GM10847 (cell line): ENCODE data around the gene C1GALT1C1L.

Experiments used
- POLR2A ChIP-seq: IDR thresholded peaks from 2 replicates; pipeline ENCODE4 v1.6.1; 2011; ENCODE audit not compliant: insufficient read length; ENCODE audit errors: extremely low read depth

C1GALT1C1L gene

DNA sequence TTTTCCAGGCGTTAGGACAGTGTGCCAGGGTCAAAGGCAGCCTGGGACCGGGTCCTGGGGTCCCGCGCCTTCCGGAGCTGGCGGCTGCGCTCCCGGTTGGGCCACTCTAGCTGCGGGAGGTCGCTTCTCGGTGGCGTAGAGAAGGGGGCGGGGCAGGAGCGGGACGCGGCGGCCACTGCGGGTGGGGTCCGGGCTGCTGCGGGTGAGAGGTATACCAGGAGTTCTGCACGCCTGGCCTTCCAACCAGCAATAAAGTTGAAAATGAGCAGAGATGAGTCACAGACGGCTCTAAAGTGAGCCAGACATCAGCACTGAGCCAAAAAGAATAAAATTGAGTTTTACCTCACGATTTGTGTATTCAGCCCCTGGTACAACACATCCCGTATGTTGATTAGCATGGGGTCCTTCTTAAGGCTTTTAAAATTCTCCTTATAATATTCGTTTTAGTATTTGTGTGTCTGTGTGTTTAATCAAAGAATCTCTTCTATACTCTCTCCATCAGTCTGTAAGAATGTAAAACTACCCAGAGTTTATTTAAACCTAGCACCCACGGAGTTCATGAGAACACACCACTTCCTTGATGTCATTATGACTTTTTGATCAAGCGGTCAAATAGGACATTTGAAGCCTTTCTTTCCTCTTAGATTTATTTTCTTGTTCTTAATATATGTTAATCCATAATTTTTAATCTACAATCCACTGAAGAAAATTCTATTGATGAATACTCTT lies at the start of gene C1GALT1C1L:
C1GALT1C1L (minus strand) TSS at position 108 of the 729 bp plus-strand sequence; CDS start at position 1, 107 bp downstream.
- TF ChIP-seq POLR2A, result no peak

GRCh38 chr2:43725711-43726246 lies 49.5 kb upstream of the C1GALT1C1L start:
- no peak for TF ChIP-seq POLR2A

- no peak for TF ChIP-seq POLR2A
These were observed 48.7 kb upstream of the C1GALT1C1L start for GRCh38 chr2:43724728-43725526.

DNA sequence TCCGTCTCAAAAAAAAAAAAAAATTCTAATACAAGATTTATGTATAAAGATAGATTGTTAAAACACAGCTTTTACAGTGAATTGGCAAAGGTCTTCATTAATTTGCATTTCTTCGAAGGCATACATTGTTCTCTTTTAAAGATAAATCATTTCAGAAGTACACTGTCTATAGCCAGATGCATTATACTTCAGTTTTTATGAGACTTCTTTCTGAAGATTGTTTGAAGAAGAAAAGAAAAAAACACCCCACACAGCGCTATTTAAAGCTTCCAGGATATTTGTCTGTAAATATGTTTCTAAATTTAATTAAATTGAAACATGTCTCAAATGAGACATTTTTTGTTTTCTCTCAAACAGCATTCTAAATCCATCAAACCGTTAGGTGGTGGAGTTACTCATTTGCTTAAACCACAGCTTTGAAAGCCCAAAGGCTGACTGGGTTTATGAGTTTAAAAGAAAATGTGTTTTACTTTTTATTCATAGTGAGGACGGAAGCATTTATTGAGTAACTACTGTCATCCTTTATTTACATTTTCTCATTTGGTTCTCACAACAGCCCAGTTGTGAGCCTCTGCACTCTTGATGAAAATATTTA lies 42.4 kb upstream of the C1GALT1C1L start:
- TF ChIP-seq POLR2A, result no peak

DNA sequence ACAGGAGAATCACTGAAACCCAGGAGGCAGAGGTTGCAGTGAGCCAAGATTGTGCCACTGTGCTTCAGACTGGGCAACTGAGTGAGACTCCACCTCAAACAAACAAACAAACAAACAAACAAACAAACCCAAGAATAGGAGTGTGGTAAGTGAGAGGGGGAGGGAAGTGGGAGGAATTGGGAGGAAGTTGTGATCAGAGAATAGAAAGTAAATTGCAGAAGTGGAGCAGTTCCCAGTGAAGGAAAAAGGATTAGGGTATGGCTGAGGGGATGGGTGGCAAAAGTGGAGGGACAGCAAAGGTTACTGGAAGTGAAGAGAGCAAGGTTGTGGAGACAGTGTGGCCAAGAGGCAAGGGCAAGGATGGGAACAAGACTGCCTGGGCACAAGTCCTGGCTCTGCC lies 41.1 kb upstream of the C1GALT1C1L start:
- TF ChIP-seq POLR2A, result no peak

DNA sequence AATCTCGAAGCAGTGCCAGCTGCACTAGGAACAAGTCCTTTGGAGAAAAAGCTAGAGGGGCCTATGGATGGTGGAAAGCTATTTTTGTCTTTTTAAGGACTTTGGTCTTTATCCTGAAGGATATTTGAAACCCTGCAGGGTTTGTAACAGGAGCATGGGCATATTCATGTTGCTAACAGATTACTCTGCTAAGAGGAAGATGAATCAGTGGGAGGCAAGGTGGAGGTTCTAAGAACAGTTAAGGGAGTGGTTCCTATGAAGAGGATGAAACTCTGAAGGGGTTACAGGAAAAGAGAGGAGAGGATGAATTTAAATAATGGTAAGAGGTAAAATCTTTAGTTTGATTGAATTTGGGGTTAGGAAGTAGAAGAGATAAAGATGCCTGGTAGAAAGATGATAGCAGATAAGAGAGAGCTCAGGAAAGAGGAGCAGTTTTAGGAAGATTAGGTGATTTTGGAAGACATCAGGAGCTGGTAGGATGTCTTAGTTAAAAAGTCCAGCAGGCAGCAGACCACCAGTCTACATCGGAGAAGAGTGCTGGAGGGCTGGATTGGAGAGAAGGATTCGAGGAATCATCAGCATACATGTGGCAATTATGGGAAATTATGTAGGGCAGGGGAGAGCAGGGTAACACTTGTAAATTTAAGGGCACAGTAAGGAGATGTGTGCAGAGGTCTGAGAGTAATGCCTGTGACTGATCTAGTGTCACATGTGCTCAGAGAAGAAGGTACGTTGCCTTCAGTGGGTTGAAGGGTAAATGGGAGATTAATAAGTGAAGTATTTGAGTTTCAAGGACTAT lies 39.3 kb upstream of the C1GALT1C1L start:
- no peak for TF ChIP-seq POLR2A

- no peak for TF ChIP-seq POLR2A
These were observed 37.9 kb upstream of the C1GALT1C1L start for GRCh38 chr2:43714164-43714563.

- no peak for TF ChIP-seq POLR2A
These were observed 34.6 kb upstream of the C1GALT1C1L start for GRCh38 chr2:43710866-43711265.

- no peak for TF ChIP-seq POLR2A
These were observed 32.7 kb upstream of the C1GALT1C1L start for GRCh38 chr2:43708891-43709290.

DNA sequence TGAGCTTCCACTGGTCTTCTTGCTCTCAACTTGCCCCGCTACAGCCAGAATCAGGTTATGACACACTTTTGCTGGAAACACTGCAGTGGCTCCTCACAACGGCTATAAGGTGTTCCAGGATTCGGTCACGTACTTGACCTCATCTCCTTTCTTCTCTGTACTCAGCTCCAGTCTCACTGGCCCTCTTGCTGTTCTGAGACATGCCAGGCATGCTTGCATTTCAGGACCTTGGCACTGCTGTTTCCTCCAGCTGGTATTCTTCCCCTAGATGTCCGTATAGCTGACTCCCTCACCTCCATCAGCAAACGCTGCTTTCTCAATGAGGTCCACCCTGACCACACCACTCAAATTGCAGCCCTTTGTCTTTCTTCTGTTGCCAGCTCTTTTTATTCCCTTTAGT lies 31.9 kb upstream of the C1GALT1C1L start:
- TF ChIP-seq POLR2A, result no peak

GRCh38 chr2:43707255-43708015 lies 31.2 kb upstream of the C1GALT1C1L start:
- TF ChIP-seq POLR2A, result no peak

DNA sequence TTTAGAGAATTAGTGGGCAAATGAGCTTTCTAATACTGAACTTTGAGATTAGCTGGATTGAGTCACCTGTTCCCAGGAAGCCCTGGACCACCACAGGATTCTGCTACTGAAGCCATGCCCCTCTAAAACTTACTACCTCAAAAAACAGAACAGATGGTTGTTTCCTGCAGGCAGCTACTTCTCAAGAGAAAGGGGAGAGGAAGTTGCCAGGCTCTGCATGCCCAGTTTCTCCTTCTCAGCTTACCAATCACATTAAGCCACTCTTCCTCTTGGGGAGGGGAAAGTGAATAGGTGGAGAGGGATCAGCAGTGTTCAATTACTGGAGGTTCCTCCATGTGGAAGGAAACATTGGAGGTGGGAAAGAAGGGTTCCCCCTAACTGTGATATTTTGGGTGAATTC lies 24.9 kb upstream of the C1GALT1C1L start:
- no peak for TF ChIP-seq POLR2A

DNA sequence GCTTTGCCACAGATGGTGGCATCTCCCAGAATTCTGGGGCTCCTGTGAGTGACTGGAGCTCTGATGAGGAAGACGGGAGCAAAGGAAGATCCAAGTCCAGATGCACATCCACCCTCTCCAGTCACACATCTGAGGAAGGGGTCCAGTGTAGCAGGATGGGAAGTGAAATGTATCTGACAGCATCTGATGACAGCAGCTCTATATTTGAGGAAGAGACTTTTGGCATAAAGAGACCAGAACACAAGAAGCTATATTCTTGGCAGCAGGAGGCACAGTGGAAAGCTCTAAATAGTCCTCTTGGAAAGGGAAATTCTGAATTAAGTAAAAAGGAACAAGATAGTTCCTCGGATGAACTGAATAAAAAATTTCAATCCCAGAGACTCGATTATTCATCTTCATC lies 23.5 kb upstream of the C1GALT1C1L start:
- no peak for TF ChIP-seq POLR2A

DNA sequence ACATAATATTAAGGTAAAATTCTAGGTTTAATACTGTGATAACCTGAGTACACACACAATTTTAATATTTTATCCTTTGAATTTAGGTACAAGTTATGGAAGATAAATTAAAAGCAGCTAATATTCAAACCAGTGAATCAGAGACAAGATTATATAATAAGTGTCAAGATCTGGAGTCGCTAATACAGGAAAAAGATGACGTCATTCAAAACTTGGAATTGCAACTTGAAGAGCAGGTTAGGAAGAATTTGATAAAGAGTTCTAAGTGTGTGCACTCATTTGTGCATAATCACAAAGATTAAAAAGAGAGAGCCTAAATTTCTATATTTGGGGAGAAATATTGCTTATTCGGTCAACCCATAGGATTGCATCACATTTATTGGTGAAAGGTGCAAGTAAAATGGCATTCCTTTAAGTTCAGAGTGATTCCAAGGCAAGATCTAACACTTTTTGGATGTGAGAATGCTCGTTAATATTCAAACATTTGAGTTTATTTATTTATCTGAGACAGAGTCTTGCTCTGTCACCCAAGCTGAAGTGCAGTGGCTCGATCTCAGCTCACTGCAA lies 16.3 kb upstream of the C1GALT1C1L start:
- no peak for TF ChIP-seq POLR2A
